ENCODE measurements around the gene BRD7.

Gene BRD7

DNA sequence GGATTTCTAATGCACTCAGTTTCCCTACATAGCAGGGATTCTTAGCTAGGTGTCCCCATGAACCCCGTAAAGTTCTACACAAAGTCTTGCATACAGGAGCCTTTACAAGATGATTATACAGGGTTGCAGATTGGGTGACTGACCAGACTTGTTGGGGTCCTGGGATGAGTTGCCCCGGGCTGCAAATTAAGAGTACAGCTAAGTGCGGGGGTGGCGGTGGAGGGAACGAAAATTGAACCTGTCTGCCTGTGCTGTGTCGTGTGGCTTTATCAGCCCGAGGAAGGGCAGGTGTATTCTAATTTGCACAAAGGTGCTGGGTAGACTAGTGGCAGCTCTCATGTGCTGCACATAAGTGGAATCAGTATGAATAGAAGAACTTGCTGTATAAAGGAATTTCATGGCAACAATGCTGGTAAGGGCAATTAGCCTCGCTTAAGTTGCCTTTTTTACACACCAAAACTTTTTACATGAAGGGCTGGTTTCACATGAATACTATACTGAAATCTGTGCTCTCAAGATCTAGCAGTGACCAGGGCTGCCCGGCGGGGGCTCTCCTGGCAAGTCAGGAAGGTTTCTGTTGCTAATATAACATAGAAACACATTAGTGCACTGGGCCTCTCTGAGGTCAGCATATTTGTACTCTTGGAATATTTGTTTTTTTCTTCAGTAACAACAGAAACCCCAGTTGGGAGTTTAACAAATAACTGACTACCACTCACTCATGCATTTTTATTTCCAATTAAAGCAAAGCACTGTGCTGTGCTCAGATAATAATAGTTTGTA lies 51.7 kb downstream of the BRD7 start:
- DNase-seq: no peak

DNA sequence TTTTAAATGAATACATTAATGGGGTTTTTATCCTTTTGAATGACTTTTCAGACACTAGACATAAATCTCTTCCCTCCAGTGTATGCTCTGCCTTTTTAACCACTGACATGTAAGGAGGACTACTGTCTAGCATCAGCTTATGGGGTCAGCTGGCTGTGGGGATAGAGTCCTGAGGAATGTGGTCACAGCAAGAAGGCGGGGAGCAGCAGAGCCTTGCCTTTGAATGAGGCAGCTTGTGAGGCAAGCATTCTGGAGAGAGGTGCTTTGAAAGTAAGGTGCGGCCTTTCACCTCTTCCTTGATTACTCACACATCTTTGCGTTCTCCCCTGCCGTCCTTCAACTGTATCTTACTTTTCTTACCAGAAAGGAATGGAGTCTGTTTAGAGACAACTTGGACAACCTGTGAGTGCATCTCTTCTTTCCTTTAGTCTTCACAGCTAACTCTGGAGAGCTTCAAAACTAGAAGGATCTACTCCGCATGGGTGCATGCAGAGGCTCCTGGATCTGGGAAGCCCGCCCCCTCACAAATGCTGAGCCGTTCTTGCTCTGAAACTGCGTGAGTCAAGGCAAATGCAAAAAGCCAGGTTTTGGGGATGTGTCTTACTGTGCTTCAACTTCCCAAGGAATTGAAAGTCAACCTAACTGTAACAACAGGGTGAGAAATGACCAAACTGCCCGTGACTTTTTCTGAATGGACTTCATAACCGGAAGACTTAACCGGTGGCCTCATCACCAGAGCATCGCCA lies 52.5 kb downstream of the BRD7 start:
- no peak for DNase-seq

GRCh38 chr16:50315346-50315997 lies 53.3 kb downstream of the BRD7 start:
- DNase-seq: no peak

DNA sequence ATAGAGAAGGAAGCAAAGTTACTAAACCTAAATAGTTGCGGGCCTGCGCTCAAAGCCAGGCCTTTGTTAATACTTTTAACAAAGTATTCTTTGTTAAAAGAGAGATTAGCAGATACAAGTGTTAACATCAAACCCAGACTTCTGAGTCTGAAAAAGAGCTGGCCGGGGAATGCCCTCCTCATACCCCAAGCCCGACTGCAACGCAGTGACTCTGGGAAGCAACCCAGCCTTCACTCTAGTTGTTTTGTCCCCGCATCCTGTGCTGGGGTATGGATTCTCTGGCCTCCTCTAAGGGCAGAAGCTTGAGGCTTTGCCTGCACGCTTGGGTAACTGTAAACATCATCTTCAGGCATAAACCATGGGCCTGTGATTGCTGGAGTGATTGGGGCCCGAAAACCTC lies 54.1 kb downstream of the BRD7 start:
- DNase-seq: no peak

DNA sequence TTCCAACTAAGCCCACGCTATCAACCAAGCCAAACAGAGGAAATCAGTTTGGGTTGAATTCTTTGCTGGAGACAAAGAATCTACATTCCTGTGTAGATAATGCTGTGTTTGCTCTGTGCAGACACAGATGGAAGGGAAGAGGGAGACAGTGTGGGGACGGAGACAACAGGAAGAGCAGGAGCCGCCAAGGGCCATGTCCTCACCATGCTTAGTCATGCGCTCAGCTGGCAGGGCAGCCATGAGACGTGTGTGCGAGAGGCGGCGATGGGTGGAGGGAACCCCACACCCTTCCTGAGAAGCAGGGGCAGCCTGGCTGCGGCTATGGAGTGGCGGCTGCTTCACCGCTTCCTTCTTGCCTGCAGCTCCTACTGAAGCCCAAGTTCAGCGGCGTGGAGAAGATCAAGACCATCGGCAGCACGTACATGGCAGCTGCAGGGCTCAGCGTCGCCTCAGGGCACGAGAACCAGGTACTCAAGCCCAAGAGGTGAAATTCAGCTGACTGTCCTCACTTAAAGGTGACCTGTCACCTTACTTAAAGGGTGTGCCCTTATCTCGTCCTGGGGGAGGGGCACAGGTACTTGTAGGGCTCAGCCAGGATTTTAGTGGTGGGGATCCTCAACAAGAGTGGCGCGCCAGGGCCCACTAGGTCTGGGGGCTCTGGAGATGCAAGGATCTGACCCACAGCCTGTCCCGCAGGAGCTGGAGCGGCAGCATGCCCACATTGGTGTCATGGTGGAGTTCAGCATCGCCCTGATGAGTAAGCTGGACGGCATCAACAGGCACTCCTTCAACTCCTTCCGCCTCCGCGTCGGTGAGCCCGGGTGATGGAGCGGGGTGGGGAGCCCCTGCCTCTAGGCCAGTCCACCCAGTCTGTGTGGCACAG lies 55.0 kb downstream of the BRD7 start:
- peak; percentile 32 for DNase-seq

DNA sequence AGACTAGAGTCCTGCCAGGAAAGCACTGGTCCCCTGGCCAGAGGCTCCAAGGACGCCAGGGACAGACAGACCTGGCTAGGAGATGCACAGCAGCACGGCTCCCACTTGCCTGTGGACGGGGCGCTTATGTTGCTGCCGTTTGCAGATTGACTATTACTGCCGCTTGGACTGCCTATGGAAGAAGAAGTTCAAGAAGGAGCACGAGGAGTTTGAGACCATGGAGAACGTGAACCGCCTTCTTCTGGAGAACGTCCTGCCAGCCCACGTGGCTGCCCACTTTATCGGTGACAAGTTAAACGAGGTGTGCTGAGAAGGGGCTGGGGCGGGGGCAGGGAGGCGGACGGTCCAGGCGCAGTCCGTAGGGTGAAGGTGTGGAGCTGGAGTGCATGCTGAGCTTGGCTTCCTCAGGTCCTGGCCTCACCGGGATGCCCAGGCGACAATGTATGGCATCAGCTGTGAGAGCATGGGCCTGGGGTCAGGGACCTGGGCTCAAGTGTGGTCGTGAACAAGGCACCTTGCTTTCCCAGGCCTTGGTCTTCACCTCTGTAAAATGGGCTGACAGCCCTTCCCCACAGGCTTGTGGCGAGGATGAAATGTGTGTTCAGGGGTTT lies 56.8 kb downstream of the BRD7 start:
- DNase-seq: no peak

DNA sequence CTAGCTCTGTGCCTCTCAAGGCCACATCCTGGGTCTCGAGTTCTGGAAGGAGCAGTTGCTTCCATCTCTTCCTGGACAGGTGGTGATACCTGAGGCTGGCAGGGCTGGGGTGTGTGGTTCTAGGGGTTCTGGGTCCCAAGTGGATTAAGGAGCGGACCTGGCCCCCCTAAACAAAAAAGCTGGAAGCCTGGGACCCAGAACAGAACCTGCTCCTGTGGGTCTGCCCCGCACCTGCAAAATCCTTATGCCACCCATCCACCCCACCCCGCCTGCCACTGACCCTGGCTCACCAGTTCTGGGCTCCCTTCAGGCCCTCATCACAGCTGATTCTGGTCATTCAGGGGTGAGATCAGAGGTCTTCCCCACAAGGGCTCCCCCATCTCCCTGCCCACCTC lies 57.7 kb downstream of the BRD7 start:
- DNase-seq: no peak

DNA sequence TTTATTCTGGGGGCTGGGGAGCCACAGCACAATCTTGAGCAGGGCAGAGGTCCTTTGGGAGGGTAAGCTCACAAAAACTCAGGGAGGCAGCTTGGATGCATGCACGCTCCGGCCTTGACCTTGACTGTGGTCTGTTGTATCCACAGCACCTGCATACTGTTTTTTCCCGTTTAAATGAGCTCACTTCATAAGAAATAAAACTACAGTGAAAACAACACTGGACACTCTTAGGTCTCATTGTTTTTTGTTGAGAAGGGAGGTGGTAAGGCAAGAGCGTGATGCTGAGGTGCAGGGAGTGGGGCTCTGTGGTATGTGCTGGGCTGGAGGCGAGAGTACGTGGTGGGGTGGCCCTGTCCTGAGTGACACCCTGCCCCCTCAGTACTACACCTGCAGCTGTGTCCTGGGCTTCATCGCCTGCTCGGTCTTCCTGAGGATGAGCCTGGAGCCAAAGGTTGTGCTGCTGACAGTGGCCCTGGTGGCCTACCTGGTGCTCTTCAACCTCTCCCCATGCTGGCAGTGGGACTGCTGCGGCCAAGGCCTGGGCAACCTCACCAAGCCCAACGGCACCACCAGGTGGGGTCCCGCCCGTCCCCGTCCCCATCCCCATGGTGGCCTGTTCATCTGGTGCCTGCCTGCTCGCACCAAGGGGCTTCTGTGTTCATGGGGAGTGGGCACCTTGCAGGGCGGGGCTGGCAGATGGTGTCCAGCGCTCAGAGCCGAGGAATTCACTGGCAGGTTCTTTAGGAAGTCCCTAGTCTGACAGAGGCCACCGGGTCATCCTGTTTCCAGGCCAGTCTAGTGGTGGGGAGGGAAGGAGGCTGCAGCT lies 58.3 kb downstream of the BRD7 start:
- no peak for DNase-seq

- DNase-seq: no peak
Measured at GRCh38 chr16:50309527-50310307, 59.1 kb downstream of the BRD7 start.

DNA sequence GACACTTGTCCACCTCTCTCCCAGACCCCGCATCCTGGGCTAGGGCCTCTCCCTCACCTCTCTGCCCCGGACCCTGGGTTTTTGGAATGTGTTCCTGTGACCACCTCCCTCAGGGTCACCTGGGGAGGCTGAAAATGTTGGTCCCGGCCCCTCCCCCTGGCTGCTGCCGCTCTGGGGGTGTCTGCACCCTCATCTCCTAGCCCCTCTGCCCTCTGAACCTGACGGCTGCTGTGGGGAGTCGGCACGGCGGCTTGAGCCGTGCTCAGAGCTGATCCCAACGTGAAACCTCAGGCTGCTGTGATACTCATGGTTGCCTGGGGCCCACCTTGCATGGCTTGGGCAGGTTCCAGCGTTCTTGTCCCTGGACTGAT lies 59.6 kb downstream of the BRD7 start:
- no peak for DNase-seq

- DNase-seq: no peak
Measured at GRCh38 chr16:50308237-50308965, 60.4 kb downstream of the BRD7 start.

DNA sequence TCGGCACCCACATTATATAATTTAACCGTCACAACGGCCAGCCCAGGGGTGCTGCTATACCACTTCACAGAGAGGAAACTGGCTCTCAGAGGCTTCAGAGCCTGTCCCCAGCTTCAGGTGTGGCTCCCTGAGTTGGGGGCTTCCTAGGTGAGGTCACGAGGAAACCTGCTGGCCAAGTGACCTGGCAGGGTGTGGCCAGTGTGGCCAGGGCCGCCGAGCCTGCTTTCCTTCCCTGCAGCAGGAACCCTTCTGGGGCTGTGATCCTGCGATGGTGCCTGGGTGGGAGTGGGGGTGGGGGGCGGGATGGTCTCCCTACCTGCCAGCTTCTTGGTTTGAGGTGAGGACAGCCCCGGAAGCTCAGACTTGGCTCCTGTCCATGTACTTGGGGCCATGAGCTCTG lies 62.5 kb downstream of the BRD7 start:
- no peak for DNase-seq

DNA sequence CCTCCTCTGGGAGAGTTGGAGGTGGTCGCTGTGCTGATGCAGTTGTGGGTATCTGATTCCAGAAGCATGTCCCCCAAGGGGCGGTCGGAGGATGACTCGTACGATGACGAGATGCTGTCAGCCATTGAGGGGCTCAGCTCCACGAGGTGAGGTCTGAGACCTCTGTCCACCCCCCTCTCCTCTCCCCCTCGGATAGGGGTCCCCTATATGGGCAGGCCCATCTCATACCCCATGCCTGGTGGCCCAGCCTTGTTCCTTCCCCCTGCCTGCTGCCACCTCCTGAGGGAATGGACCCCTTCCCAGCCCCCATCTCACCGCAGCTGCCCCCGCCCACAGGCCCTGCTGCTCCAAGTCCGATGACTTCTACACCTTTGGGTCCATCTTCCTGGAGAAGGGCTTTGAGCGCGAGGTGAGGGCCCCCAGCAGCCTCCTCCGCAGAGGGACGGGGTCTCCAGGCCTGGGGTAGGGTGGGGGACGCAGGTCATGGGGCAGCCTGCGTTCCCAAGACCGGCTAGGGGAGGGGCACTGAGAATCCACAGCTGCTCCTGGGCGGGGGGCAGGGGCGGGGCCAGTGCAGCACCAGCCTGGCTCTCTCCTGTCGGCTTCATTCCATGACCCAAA lies 63.2 kb downstream of the BRD7 start:
- DNase-seq: no peak

GRCh38 chr16:50304467-50305440 lies 64.0 kb downstream of the BRD7 start:
- DNase-seq: no peak

DNA sequence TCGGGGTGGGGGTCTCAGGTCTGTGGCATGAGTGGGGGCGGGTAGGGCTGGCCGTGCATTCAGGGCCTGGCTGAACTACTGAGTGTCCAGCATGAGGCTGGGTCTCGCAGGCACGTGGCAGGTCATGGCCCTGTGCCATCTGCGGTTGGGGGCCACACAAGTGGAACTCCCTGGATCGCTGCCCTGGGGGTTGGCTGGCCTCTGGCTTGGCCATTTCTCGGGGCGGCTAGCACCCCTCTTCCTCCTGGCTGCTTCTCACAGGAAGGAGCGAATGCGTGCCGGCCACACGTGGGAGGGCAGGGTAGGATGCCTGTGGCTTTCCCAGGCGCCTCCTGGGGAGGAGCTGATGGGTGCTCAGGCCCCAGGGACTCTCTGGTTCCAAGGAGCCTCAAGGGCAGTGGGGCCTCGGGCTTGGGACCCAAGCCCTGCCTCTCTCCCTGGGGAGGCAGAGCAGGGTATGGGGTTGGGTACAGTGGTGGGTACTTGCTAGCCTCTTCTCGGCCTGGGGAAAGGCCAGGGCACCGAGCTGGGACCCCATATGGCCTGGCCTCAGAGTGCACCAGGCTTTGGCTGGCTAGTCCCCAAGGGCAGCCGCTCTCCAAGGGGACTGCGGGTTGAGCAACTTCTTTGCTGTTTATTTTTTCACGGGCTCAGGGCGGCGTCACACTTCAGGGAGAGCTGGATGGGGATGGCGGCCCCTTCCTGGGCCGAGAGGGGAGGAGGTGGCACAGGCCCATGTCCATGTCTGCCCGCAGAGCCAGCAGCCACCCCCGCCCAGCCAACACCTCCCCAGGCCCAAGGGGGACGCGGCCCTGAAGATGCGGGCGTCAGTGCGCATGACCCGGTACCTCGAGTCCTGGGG lies 65.0 kb downstream of the BRD7 start:
- DNase-seq: no peak

- DNase-seq: no peak
Measured at GRCh38 chr16:50303041-50303604, 65.7 kb downstream of the BRD7 start.

DNA sequence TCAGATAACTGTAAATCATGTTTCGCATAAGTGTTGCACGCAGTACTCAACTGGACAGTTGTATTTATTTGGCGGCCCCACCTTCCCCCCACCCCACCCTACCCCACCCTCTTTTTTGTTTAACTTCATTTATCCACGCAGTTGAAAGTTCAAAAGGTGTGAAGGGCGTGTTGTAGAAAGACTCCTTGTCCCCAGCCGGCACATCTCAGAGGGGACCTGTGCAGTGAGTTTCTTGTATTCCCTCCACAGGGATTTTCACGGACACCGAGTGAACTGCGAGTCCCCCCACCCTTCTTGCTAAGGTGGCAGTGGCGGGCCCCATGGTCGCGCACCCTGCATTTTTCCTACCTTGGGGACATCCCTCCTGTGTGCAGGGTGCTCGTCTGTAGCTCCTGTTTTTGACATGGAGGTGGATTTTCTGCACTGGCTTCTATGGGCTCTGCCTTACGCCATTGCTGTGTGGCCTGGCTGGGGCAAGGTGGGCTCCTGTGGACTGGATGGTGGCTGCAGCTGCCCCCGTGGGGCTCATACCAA lies 66.2 kb downstream of the BRD7 start:
- DNase-seq: no peak
